Thoracic aorta (tissue), 2 donors: ENCODE measurements around the gene CA4. TPM values are rescaled to one million over a fixed set of nuclear protein-coding genes. Genes with fewer than 3 reads are reported as not detected.

ENCODE experiments used
- ATAC-seq: fragments of 150-250 bp; one replicate; pipeline ENCODE4 v1.8.0; 2017; ENCODE audit warnings: low read depth; ENCODE audit not compliant: insufficient number of reproducible peaks, low FRiP score
- DNase-seq: peaks from one replicate; pipeline ENCODE4 v3.0.0-alpha.2; 2020; ENCODE audit warnings: low spot score
- H3K27ac ChIP-seq, 2 donors: fragments of 200-600 bp; sonication (generic); 1 replicate in 1 of 2; 2 replicates in 1 of 2; pipeline ENCODE4 v1.5.1; 2016; ENCODE audit warnings: mild to moderate bottlenecking in 2 of 2, moderate library complexity in 2 of 2
- H3K27me3 ChIP-seq: fragments of 200-600 bp; sonication (generic); replicated peaks from 2 replicates; pipeline ENCODE4 v1.6.0; 2016; ENCODE audit warnings: mild to moderate bottlenecking; ENCODE audit not compliant: insufficient read depth
- H3K36me3 ChIP-seq: fragments of 200-600 bp; sonication (generic); one replicate; pipeline ENCODE4 v1.5.1; 2016
- H3K4me1 ChIP-seq, 2 donors: fragments of 200-600 bp; sonication (generic); 1 replicate in 1 of 2; 2 replicates in 1 of 2; pipeline versions ENCODE4 v1.5.1 to v1.6.0; 2016; ENCODE audit warnings: low read depth in 2 of 2, mild to moderate bottlenecking in 1 of 2; ENCODE audit not compliant: control insufficient read depth in 1 of 2
- H3K4me3 ChIP-seq: fragments of 200-600 bp; sonication (generic); 2 replicates; pipeline ENCODE4 v1.5.1; 2016; ENCODE audit warnings: mild to moderate bottlenecking
- H3K9me3 ChIP-seq: fragments of 200-600 bp; sonication (generic); 2 replicates; pipeline ENCODE4 v1.5.1; 2016
- total RNA-seq, 2 donors: library from RNA; depleted of rRNA; stranded (reverse); fragments of >200 nt; gene quantifications; one replicate each; pipeline versions ENCODE4 v1.1.0 to v1.2.3, GENCODE V29; 2016
- TF ChIP-seq, protein P1 (sequence below): fragments of 200-600 bp; sonication (generic); IDR thresholded peaks from one replicate; pipeline ENCODE4 v1.5.1; 2019; ENCODE audit warnings: antibody characterized with exemption

Gene CA4
- total RNA-seq, 2 donors from 2014 or later, result 1.2 to 4.3 TPM

DNA sequence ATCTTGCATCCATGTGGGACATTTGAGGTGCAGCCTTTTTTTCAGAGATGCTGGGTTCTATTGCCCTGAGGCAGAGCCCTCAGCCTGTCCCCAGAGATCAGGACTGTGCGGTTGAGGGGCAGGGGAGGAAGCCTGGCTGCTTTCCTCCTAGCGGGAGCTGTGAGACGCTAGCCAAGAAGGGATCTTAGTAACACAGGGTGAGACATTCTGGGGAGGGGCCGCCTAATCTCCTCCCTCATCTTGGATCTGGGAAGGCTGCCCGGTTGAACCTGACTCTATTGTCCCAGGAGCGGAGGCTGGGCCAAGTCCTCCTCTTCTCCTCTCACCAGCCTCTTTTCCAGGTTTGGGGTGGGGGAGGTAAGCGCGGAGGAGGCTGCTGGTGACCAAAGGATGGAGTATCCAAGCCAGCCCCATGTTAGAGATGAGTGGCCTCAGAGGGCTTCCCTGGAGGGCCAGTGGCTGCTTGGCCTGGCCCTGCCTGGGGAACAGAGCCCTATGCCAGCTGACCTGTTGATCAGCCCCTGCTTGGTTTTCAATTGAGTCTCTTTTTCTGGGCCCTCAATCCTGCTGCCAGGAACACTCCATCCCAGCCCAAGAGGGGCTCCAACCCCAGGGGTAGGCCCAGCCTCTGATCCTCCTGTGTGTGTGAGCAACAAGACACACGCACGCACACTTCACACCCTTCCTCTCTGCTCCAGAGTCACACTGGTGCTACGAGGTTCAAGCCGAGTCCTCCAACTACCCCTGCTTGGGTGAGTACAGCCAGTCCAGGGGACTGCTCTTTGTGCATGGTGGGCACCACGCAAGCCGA lies 5.0 kb downstream of the CA4 start:
- Histone ChIP-seq H3K27ac (no peak overlapping the region), H3K27me3 (peaks cover 15% of the 10 kb centered on the region), H3K4me3 (no peak overlapping the region), H3K9me3 (no peaks in the 10 kb centered on the region), H3K4me1 (peaks cover 4% of the 10 kb centered on the region in 2 donors), H3K36me3 (no peaks in the 10 kb centered on the region)
- no peak for DNase-seq
- no peak for ATAC-seq
- TF ChIP-seq, protein P1, sequence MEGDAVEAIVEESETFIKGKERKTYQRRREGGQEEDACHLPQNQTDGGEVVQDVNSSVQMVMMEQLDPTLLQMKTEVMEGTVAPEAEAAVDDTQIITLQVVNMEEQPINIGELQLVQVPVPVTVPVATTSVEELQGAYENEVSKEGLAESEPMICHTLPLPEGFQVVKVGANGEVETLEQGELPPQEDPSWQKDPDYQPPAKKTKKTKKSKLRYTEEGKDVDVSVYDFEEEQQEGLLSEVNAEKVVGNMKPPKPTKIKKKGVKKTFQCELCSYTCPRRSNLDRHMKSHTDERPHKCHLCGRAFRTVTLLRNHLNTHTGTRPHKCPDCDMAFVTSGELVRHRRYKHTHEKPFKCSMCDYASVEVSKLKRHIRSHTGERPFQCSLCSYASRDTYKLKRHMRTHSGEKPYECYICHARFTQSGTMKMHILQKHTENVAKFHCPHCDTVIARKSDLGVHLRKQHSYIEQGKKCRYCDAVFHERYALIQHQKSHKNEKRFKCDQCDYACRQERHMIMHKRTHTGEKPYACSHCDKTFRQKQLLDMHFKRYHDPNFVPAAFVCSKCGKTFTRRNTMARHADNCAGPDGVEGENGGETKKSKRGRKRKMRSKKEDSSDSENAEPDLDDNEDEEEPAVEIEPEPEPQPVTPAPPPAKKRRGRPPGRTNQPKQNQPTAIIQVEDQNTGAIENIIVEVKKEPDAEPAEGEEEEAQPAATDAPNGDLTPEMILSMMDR, result no peak

DNA sequence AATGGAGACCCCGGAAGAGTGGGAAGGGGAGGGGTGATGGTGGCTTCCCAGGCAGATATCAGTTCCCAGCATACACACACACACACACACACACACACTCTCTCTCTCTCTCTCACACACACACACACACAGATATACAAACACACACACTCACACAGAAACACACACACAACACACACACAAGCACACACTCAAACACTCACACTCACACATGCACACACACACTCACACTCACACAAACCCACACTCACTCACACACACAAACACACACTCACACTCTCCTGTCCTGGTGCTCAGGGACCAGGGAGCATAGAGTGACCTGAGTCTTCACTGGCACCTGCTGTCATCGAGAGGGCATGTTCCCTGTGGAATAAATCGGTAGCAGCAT lies 5.6 kb downstream of the CA4 start:
- no peaks in the 10 kb centered on the region for H3K36me3 ChIP-seq
- H3K27me3 ChIP-seq, result peaks cover 10% of the 10 kb centered on the region
- TF ChIP-seq, protein P1, result no peak
- H3K4me3 ChIP-seq, result no peak overlapping the region
- ATAC-seq (no peak), DNase-seq (no peak)
- no peak overlapping the region for H3K27ac ChIP-seq
- no peaks in the 10 kb centered on the region for H3K9me3 ChIP-seq
- H3K4me1 ChIP-seq, result no peaks in the 10 kb centered on the region

DNA sequence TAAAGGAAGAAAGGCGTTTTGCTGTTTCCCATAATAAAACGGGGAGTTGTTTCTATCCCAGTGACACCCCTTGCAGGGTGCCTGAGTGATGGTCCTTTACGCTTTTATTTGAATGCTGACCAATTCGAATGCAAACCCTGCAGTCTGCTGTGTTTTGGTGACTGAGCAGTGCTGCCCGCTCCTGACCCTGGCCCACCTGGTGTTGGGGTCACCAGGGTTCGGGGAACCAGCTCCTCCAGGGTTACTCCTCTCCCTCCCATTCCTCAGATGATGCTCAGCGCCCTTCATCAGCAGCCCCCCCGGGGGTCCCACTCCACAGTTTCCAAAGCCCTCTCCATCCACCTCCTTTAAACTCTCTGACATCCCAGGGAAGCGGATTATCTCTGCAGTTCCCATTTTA lies 6.0 kb downstream of the CA4 start:
- DNase-seq, result no peak
- Histone ChIP-seq H3K27ac (no peak overlapping the region), H3K36me3 (no peaks in the 10 kb centered on the region), H3K27me3 (peaks cover 10% of the 10 kb centered on the region), H3K4me3 (no peak overlapping the region), H3K9me3 (no peaks in the 10 kb centered on the region), H3K4me1 (no peaks in the 10 kb centered on the region)
- ATAC-seq, result no peak
- TF ChIP-seq, protein P1, result no peak

DNA sequence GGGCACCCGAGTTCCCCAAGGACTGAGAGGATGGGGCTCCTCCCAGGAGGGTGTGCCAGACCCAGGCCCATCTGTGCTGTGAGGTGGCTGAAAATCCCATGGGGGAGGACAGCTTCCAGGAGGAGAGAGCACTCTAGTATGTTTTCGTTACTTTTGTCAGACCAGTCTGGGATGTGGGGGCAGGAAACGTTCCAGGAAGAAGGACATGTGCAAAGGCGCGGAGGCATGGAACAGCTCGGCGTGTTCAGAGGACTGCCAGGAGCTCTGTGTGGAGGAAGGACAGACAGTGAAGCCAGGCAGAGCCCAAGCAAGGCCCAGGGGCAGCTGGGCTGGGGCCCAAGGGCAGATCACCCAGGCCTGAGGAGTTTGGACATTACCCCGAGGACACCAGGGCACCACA lies 7.0 kb downstream of the CA4 start:
- no peak for ATAC-seq
- H3K4me1 ChIP-seq, result no peaks in the 10 kb centered on the region
- no peak for DNase-seq
- peaks cover 3% of the 10 kb centered on the region for H3K27me3 ChIP-seq
- H3K27ac ChIP-seq, result no peak overlapping the region
- no peaks in the 10 kb centered on the region for H3K36me3 ChIP-seq
- TF ChIP-seq, protein P1, result no peak
- H3K9me3 ChIP-seq, result no peaks in the 10 kb centered on the region
- no peak overlapping the region for H3K4me3 ChIP-seq

DNA sequence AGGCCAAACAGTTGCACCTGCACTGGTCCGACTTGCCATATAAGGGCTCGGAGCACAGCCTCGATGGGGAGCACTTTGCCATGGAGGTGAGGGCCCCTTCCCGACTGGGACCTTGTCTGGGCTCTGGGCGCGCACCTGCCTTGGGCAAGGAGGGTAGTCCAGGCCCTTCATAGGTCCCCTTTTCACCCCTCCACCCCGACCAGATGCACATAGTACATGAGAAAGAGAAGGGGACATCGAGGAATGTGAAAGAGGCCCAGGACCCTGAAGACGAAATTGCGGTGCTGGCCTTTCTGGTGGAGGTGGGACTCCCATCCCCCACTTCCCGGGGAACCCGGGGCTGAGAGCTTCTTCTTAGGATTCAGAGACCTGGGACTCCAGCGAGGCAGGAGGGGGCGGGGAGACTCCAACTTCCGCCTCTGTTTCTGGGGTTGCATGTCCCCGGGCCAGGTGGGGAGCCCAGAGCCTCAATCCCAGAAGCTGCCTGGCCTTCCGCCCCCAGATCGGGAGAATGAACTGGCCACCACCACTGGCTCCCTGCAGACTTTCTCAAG lies 7.8 kb downstream of the CA4 start:
- TF ChIP-seq, protein P1, result no peak
- Histone ChIP-seq H3K4me1 (no peaks in the 10 kb centered on the region), H3K4me3 (no peak overlapping the region), H3K27ac (no peak overlapping the region), H3K36me3 (no peaks in the 10 kb centered on the region), H3K9me3 (no peaks in the 10 kb centered on the region), H3K27me3 (no peaks in the 10 kb centered on the region)
- DNase-seq (no peak), ATAC-seq (no peak)
